ENCODE data around the gene CCDC148.

- no peak for TF ChIP-seq CTCF (IDR thresholded peaks at IDR 0.05 in 2 of 3, conservative IDR thresholded peaks at IDR 0.05 in 1 of 3; ENCODE audit: control insufficient read depth in 2 of 3, extremely low read depth in 1 of 3, insufficient read depth in 1 of 3, low read depth in 3 of 3, low read length in 3 of 3)
- no peak for TF ChIP-seq SIN3A (IDR thresholded peaks at IDR 0.05; ENCODE audit: low read depth, low read length)
- TF ChIP-seq SP1 (IDR thresholded peaks at IDR 0.05; ENCODE audit: low read depth, low read length), result no peak
- TF ChIP-seq NFIC (IDR thresholded peaks at IDR 0.05; ENCODE audit: low read depth, low read length), result no peak
- no peak for TF ChIP-seq EGR1 (IDR thresholded peaks at IDR 0.05; ENCODE audit: borderline replicate concordance in 1 of 2, low read depth in 2 of 2, low read length in 2 of 2)
- no peak for TF ChIP-seq E2F4 (IDR thresholded peaks at IDR 0.05; ENCODE audit: low read depth, low read length)
- TF ChIP-seq BCL11A (IDR thresholded peaks at IDR 0.05; ENCODE audit: low read depth, low read length), result no peak
These were observed 77.6 kb downstream of the CCDC148 start for GRCh38 chr2:158378926-158379325.
